ACHN (cell line): ENCODE measurements around the gene MYH3.

Source experiments
- DNase-seq: peaks from one replicate; pipeline ENCODE4 v3.0.0-alpha.2; 2015
- in situ Hi-C: cut with HindIII; loops from 2 replicates; pipeline ENCODE4 v1.10.0; 2017; ENCODE audit warnings: low sequenced_read_pairs, low pct_ligation_motif_present, low pct_unique_long_range_greater_than_20kb

MYH3 gene

GRCh38 chr17:10652984-10653659 lies 4.0 kb downstream of the MYH3 start:
- no peak for DNase-seq

GRCh38 chr17:10651927-10652326 lies 5.2 kb downstream of the MYH3 start:
- no peak for DNase-seq
- in situ Hi-C loops = no loop called here

More at GRCh38 chr17:10652984-10653659, 4.0 kb downstream of the MYH3 start:
- in situ Hi-C loops = no loop called here

GRCh38 chr17:10649602-10650001 lies 7.5 kb downstream of the MYH3 start:
- in situ Hi-C loops = no loop called here
- DNase-seq = no peak

- no peak for DNase-seq
- in situ Hi-C loops = no loop called here
These were observed 8.2 kb downstream of the MYH3 start for GRCh38 chr17:10648956-10649355.

GRCh38 chr17:10648381-10648780 lies 8.7 kb downstream of the MYH3 start:
- no peak for DNase-seq
- in situ Hi-C loops = no loop called here

GRCh38 chr17:10646392-10646990 lies 10.6 kb downstream of the MYH3 start:
- DNase-seq = peak; percentile 59
- in situ Hi-C loops = no loop called here

- no peak for DNase-seq
- in situ Hi-C loops = no loop called here
These were observed 16.6 kb downstream of the MYH3 start for GRCh38 chr17:10640475-10640874.

GRCh38 chr17:10638151-10638550 lies 19.0 kb downstream of the MYH3 start:
- in situ Hi-C loops = no loop called here
- no peak for DNase-seq

- no peak for DNase-seq
- in situ Hi-C loops = no loop called here
These were observed 21.8 kb downstream of the MYH3 start for GRCh38 chr17:10635290-10635689.

GRCh38 chr17:10633738-10634379 lies 23.2 kb downstream of the MYH3 start:
- in situ Hi-C loops = no loop called here

GRCh38 chr17:10631701-10632100 lies 25.4 kb downstream of the MYH3 start:
- in situ Hi-C loops = no loop called here
- DNase-seq = no peak

More at GRCh38 chr17:10633738-10634379, 23.2 kb downstream of the MYH3 start:
- DNase-seq = no peak

GRCh38 chr17:10631048-10631700 lies 25.9 kb downstream of the MYH3 start:
- in situ Hi-C loops = no loop called here
- DNase-seq = peak; percentile 45

- in situ Hi-C loops = no loop called here
- no peak for DNase-seq
These were observed 27.4 kb downstream of the MYH3 start for GRCh38 chr17:10629706-10630105.

GRCh38 chr17:10628756-10629155 lies 28.4 kb downstream of the MYH3 start:
- in situ Hi-C loops = no loop called here
- no peak for DNase-seq

GRCh38 chr17:10626390-10626789 lies 30.7 kb downstream of the MYH3 start:
- DNase-seq = no peak
- in situ Hi-C loops = no loop called here

GRCh38 chr17:10624969-10625368 lies 32.1 kb downstream of the MYH3 start:
- in situ Hi-C loops = no loop called here
- no peak for DNase-seq

GRCh38 chr17:10623737-10624338 lies 33.3 kb downstream of the MYH3 start:
- DNase-seq = no peak
- in situ Hi-C loops = no loop called here

GRCh38 chr17:10622617-10623485 lies 34.3 kb downstream of the MYH3 start:
- in situ Hi-C loops = no loop called here
- no peak for DNase-seq
